H9 (cell line): ENCODE data around the gene SOX1. TPM values are rescaled to one million over a fixed set of nuclear protein-coding genes. Genes with fewer than 3 reads are reported as not detected.

Experiments
- DNase-seq: peaks from one replicate; pipeline ENCODE4 v3.0.0-alpha.2; 2017
- H2AFZ ChIP-seq: one replicate; pipeline ENCODE4 v1.6.1; 2013; ENCODE audit warnings: mild to moderate bottlenecking, low read length, control low read depth, moderate library complexity
- H2AK5ac ChIP-seq: 2 replicates; pipeline ENCODE4 v1.6.1; 2013; ENCODE audit warnings: low read length, control low read depth, mixed read lengths; ENCODE audit not compliant: insufficient read length
- H2BK120ac ChIP-seq: one replicate; pipeline ENCODE4 v1.6.1; 2013; ENCODE audit warnings: low read depth, mild to moderate bottlenecking, low read length, control low read depth, inconsistent platforms; ENCODE audit not compliant: poor library complexity, severe bottlenecking
- H2BK12ac ChIP-seq: 2 replicates; pipeline ENCODE4 v1.6.1; 2013; ENCODE audit warnings: low read length, control low read depth, mixed read lengths, low read depth; ENCODE audit not compliant: insufficient read length
- H2BK15ac ChIP-seq: 2 replicates; pipeline ENCODE4 v1.6.1; 2013; ENCODE audit warnings: low read depth, low read length, control low read depth
- H2BK20ac ChIP-seq: one replicate; pipeline ENCODE4 v1.6.1; 2013; ENCODE audit warnings: low read depth, mild to moderate bottlenecking, low read length, control low read depth, inconsistent platforms; ENCODE audit not compliant: poor library complexity, severe bottlenecking
- H2BK5ac ChIP-seq: 2 replicates; pipeline ENCODE4 v1.6.1; 2013; ENCODE audit warnings: low read length, control low read depth, mixed read lengths; ENCODE audit not compliant: insufficient read length
- H3K14ac ChIP-seq: 2 replicates; pipeline ENCODE4 v1.6.1; 2013; ENCODE audit warnings: low read length, control low read depth; ENCODE audit not compliant: insufficient read depth
- H3K18ac ChIP-seq: 2 replicates; pipeline ENCODE4 v1.6.1; 2013; ENCODE audit warnings: low read depth, mild to moderate bottlenecking, mixed read lengths, low read length, control low read depth; ENCODE audit not compliant: insufficient read length
- H3K23ac ChIP-seq: 2 replicates; pipeline ENCODE4 v1.6.1; 2013; ENCODE audit warnings: low read length, control low read depth, mixed read lengths, low read depth; ENCODE audit not compliant: insufficient read length
- H3K23me2 ChIP-seq: 2 replicates; pipeline ENCODE4 v1.6.1; 2013; ENCODE audit warnings: low read depth, mild to moderate bottlenecking, mixed read lengths, low read length, control low read depth; ENCODE audit not compliant: insufficient read length, poor library complexity, severe bottlenecking
- H3K27ac ChIP-seq: 2 replicates; pipeline ENCODE4 v1.5.1; 2013; ENCODE audit warnings: low read length, control low read depth, mixed read lengths, low read depth; ENCODE audit not compliant: insufficient read length
- H3K27me3 ChIP-seq: 2 replicates; pipeline ENCODE4 v1.6.1; 2013; ENCODE audit warnings: low read length, control low read depth, inconsistent platforms; ENCODE audit not compliant: insufficient read depth
- H3K4ac ChIP-seq: 2 replicates; pipeline ENCODE4 v1.6.1; 2013; ENCODE audit warnings: low read depth, mild to moderate bottlenecking, control low read depth, inconsistent platforms, low read length, moderate library complexity
- H3K4me1 ChIP-seq: 2 replicates; pipeline ENCODE4 v1.6.1; 2013; ENCODE audit warnings: low read length, control low read depth, inconsistent platforms; ENCODE audit not compliant: insufficient read depth
- H3K4me2 ChIP-seq: 2 replicates; pipeline ENCODE4 v1.6.1; 2013; ENCODE audit warnings: low read length, control low read depth, mixed read lengths; ENCODE audit not compliant: insufficient read length, insufficient read depth
- H3K56ac ChIP-seq: 2 replicates; pipeline ENCODE4 v1.6.1; 2013; ENCODE audit warnings: low read depth, mild to moderate bottlenecking, mixed read lengths, low read length, control low read depth; ENCODE audit not compliant: insufficient read length
- H3K79me1 ChIP-seq: 2 replicates; pipeline ENCODE4 v1.6.1; 2013; ENCODE audit warnings: low read depth, mild to moderate bottlenecking, moderate library complexity, low read length, control low read depth, inconsistent platforms; ENCODE audit not compliant: insufficient read depth, poor library complexity, severe bottlenecking
- H3K79me2 ChIP-seq: 2 replicates; pipeline ENCODE4 v1.6.1; 2013; ENCODE audit warnings: low read length, control low read depth, inconsistent platforms; ENCODE audit not compliant: insufficient read depth
- H3K9ac ChIP-seq: 2 replicates; pipeline ENCODE4 v1.6.1; 2013; ENCODE audit warnings: low read length, control low read depth, mixed read lengths; ENCODE audit not compliant: insufficient read length; ENCODE audit errors: extremely low read depth
- H3K9me3 ChIP-seq: one replicate; pipeline ENCODE4 v1.6.1; 2013; ENCODE audit warnings: low read depth, low read length, inconsistent platforms; ENCODE audit not compliant: control insufficient read depth
- H3T11ph ChIP-seq: one replicate; pipeline ENCODE4 v1.6.1; 2013; ENCODE audit warnings: mild to moderate bottlenecking, low read length, control low read depth, inconsistent platforms
- H4K20me1 ChIP-seq: one replicate; pipeline ENCODE4 v1.6.1; 2013; ENCODE audit not compliant: control insufficient read depth, insufficient read length, insufficient read depth
- H4K5ac ChIP-seq: 2 replicates; pipeline ENCODE4 v1.6.1; 2013; ENCODE audit warnings: low read depth, mild to moderate bottlenecking, mixed read lengths, low read length, control low read depth; ENCODE audit not compliant: insufficient read length
- H4K8ac ChIP-seq: replicated peaks from 2 replicates; pipeline ENCODE4 v1.6.1; 2013; ENCODE audit warnings: low read length, control low read depth, mixed read lengths, low read depth; ENCODE audit not compliant: insufficient read length
- H4K91ac ChIP-seq: 2 replicates; pipeline ENCODE4 v1.6.1; 2013; ENCODE audit warnings: low read depth, mild to moderate bottlenecking, moderate library complexity, mixed read lengths, low read length, control low read depth; ENCODE audit not compliant: insufficient read length
- H3K27ac Mint-ChIP-seq, 3 experiments: 2 replicates in 2 of 3; 3 replicates in 1 of 3; pipeline ENCODE4 v1.8.0; 2020 to 2021; ENCODE audit warnings: mixed read lengths in 3 of 3, mild to moderate bottlenecking in 1 of 3, moderate library complexity in 1 of 3
- H3K27me3 Mint-ChIP-seq: 2 replicates; pipeline ENCODE4 v1.8.0; 2021; ENCODE audit warnings: low read depth, mild to moderate bottlenecking, moderate library complexity, mixed read lengths
- H3K36me3 Mint-ChIP-seq, 3 experiments: 2 replicates in 2 of 3; 3 replicates in 1 of 3; pipeline ENCODE4 v1.8.0; 2020 to 2021; ENCODE audit warnings: low read depth in 3 of 3, mixed read lengths in 3 of 3; ENCODE audit not compliant: insufficient read depth in 1 of 3
- H3K4me1 Mint-ChIP-seq, 2 experiments: 2 replicates each; pipeline ENCODE4 v1.8.0; 2020; ENCODE audit warnings: mixed read lengths in 2 of 2
- H3K4me3 Mint-ChIP-seq, 2 experiments: 2 replicates in 1 of 2; 3 replicates in 1 of 2; pipeline ENCODE4 v1.8.0; 2020 to 2021; ENCODE audit warnings: mild to moderate bottlenecking in 2 of 2, mixed read lengths in 2 of 2, moderate library complexity in 1 of 2
- H3K9me3 Mint-ChIP-seq, 2 experiments: 2 replicates in 1 of 2; 3 replicates in 1 of 2; pipeline ENCODE4 v1.8.0; 2020; ENCODE audit warnings: mild to moderate bottlenecking in 2 of 2, mixed read lengths in 2 of 2, moderate library complexity in 1 of 2
- WGBS: extraction: QIAGEN DNeasy Blood & Tissue Kit; methylation state at CpG from one replicate; pipeline ENCODE4 v1.1.7; 2013; ENCODE audit warnings: missing lambda C conversion rate, low lambda C conversion rate, mixed read lengths; ENCODE audit not compliant: insufficient read length; ENCODE audit errors: extremely low coverage; 5-methylcytosine and 5-hydroxymethylcytosine counted together
- total RNA-seq: library from RNA; stranded (reverse); gene quantifications from 2 replicates; pipeline ENCODE4 v1.2.1, GENCODE V29; 2021
- TF ChIP-seq, protein P1 (sequence below): fragments of 200-600 bp; sonication (generic); conservative IDR thresholded peaks from 3 replicates; pipeline ENCODE4 v1.8.0; 2021; ENCODE audit warnings: antibody characterized with exemption, mild to moderate bottlenecking

SOX1 gene
- total RNA-seq, 1 experiment from 2014 or later = 0.17 TPM

DNA sequence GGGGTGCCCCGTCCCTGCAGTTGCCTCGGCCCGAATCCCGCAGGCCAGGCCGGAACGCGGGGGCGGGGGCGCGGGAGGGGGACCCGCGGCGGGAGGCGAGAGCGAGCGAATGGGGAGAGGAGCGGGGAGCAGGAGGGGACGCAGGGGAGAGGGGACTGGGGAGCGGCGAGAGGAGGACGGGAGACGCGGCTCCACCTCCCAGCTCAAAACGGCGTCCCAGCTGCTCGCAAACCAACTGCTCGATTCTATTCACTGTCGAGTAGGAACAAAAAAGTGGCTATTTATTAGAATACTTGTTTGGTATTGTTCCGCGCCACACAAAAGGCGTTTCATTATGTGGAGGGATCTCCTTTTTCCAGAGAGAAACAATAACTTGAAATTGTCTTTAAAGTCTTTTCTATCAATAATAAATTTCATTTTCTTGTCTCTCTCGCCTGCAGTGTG, 10.6 kb upstream of the SOX1 start:
- H3K4me3 Mint-ChIP-seq = peak overlapping the region; percentile 12 to 75; a peak in 3 of 5 replicates
- no peak overlapping the region for H2BK20ac ChIP-seq
- H4K8ac ChIP-seq = no peak overlapping the region
- no peak overlapping the region for H2BK15ac ChIP-seq
- peaks cover 95% of the 10 kb centered on the region for H3K27me3 ChIP-seq
- H3K9me3 ChIP-seq = no peaks in the 10 kb centered on the region
- no peak overlapping the region for H3K56ac ChIP-seq
- no peak overlapping the region for H3K14ac ChIP-seq
- H3K27ac Mint-ChIP-seq = no peak overlapping the region
- H3K36me3 Mint-ChIP-seq = peaks cover 0 to 2% (median 0%) of the 10 kb centered on the region in 3 experiments; a peak in 2 of 7 replicates
- H3K27ac ChIP-seq = no peak overlapping the region
- H4K91ac ChIP-seq = no peak overlapping the region
- peaks cover 8% of the 10 kb centered on the region for H3K23me2 ChIP-seq
- H3K9ac ChIP-seq = no peak overlapping the region
- no peak overlapping the region for H3K18ac ChIP-seq
- H4K5ac ChIP-seq = no peak overlapping the region
- H3K27me3 Mint-ChIP-seq = peaks cover 100% of the 10 kb centered on the region
- H2BK120ac ChIP-seq = no peak overlapping the region
- no peaks in the 10 kb centered on the region for H3K79me1 ChIP-seq
- H3K4me2 ChIP-seq = peak overlapping the region; percentile 47
- peaks cover 16 to 50% of the 10 kb centered on the region in 2 experiments for H3K4me1 Mint-ChIP-seq
- H3K23ac ChIP-seq = no peak overlapping the region
- H3K4me1 ChIP-seq = no peaks in the 10 kb centered on the region
- TF ChIP-seq, protein P1, sequence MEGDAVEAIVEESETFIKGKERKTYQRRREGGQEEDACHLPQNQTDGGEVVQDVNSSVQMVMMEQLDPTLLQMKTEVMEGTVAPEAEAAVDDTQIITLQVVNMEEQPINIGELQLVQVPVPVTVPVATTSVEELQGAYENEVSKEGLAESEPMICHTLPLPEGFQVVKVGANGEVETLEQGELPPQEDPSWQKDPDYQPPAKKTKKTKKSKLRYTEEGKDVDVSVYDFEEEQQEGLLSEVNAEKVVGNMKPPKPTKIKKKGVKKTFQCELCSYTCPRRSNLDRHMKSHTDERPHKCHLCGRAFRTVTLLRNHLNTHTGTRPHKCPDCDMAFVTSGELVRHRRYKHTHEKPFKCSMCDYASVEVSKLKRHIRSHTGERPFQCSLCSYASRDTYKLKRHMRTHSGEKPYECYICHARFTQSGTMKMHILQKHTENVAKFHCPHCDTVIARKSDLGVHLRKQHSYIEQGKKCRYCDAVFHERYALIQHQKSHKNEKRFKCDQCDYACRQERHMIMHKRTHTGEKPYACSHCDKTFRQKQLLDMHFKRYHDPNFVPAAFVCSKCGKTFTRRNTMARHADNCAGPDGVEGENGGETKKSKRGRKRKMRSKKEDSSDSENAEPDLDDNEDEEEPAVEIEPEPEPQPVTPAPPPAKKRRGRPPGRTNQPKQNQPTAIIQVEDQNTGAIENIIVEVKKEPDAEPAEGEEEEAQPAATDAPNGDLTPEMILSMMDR = no peak
- no CpG with 5 or more reads among the region's 32 CpGs for WGBS
- peak; percentile 78 for DNase-seq
- no peaks in the 10 kb centered on the region for H4K20me1 ChIP-seq
- H3K79me2 ChIP-seq = no peaks in the 10 kb centered on the region
- no peak overlapping the region for H3K4ac ChIP-seq
- peaks cover 4 to 9% of the 10 kb centered on the region in 2 experiments; a peak in 3 of 5 replicates for H3K9me3 Mint-ChIP-seq
- no peak overlapping the region for H3T11ph ChIP-seq
- H2BK12ac ChIP-seq = no peak overlapping the region
- no peak overlapping the region for H2BK5ac ChIP-seq
- H2AFZ ChIP-seq = no peak overlapping the region
- no peak overlapping the region for H2AK5ac ChIP-seq
